HepG2 (cell line): ENCODE measurements around the gene NARF. TPM values are rescaled to one million over a fixed set of nuclear protein-coding genes. Genes with fewer than 3 reads are reported as not detected.

Experiments used
- AGO2 ChIP-seq: fragments of 200-400 bp; formaldehyde crosslinking; optimal IDR thresholded peaks from 2 replicates; pipeline ENCODE3; 2017; ENCODE audit warnings: mild to moderate bottlenecking, low read depth, low read length, moderate library complexity
- BORCS8-MEF2B ChIP-seq: sonication (generic); formaldehyde crosslinking; IDR thresholded peaks from 2 replicates; pipeline ENCODE4 v1.8.0; 2022; ENCODE audit warnings: mild to moderate bottlenecking, missing genetic modification reagents
- CENPT ChIP-seq: sonication (generic); formaldehyde crosslinking; IDR thresholded peaks from 2 replicates; pipeline ENCODE4 v1.8.0; 2022; ENCODE audit warnings: low read depth, mild to moderate bottlenecking, moderate library complexity, missing genetic modification reagents
- REPIN1 ChIP-seq: sonication (generic); formaldehyde crosslinking; IDR thresholded peaks from 2 replicates; pipeline ENCODE4 v1.8.0; 2022; ENCODE audit warnings: missing genetic modification reagents, low read depth, mild to moderate bottlenecking, borderline replicate concordance
- SRSF1 ChIP-seq: fragments of 200-400 bp; formaldehyde crosslinking; optimal IDR thresholded peaks from 2 replicates; pipeline ENCODE3; 2017; ENCODE audit warnings: mild to moderate bottlenecking, low read depth, low read length, moderate library complexity
- ZNF225 ChIP-seq: sonication (generic); formaldehyde crosslinking; IDR thresholded peaks from 2 replicates; pipeline ENCODE4 v1.4.0; 2020; ENCODE audit warnings: mild to moderate bottlenecking, missing genetic modification reagents
- ZNF274 ChIP-seq: sonication (generic); formaldehyde crosslinking; IDR thresholded peaks from 2 replicates; pipeline ENCODE4 v1.5.1; 2020; ENCODE audit warnings: mild to moderate bottlenecking, missing genetic modification reagents
- ZNF446 ChIP-seq: sonication (generic); formaldehyde crosslinking; IDR thresholded peaks from 2 replicates; pipeline ENCODE4 v1.5.0; 2020; ENCODE audit warnings: mild to moderate bottlenecking, missing genetic modification reagents
- ZNF547 ChIP-seq: sonication (generic); formaldehyde crosslinking; IDR thresholded peaks from 2 replicates; pipeline ENCODE4 v1.5.1; 2020; ENCODE audit warnings: mild to moderate bottlenecking, missing genetic modification reagents
- ZNF598 ChIP-seq: sonication (generic); formaldehyde crosslinking; IDR thresholded peaks from 2 replicates; pipeline ENCODE4 v1.5.1; 2020; ENCODE audit warnings: mild to moderate bottlenecking, missing genetic modification reagents, borderline replicate concordance
- ZNF746 ChIP-seq: sonication (generic); formaldehyde crosslinking; IDR thresholded peaks from 2 replicates; pipeline ENCODE4 v1.8.0; 2022; ENCODE audit warnings: mild to moderate bottlenecking, missing genetic modification reagents
- ZNF747 ChIP-seq: sonication (generic); formaldehyde crosslinking; IDR thresholded peaks from 2 replicates; pipeline ENCODE4 v1.8.1; 2023; ENCODE audit warnings: missing genetic modification reagents, mild to moderate bottlenecking, borderline replicate concordance
- ZNF883 ChIP-seq: sonication (generic); formaldehyde crosslinking; IDR thresholded peaks from 2 replicates; pipeline ENCODE4 v1.5.1; 2020; ENCODE audit warnings: mild to moderate bottlenecking, missing genetic modification reagents; ENCODE audit errors: not compliant biosample characterization
- polyA plus RNA-seq, 8 experiments: library from polyadenylated mRNA; depleted of rRNA in 3 of 8; stranded (reverse) in 7 of 8; unstranded in 1 of 8; fragments of >200 nt; fragmentation: Illumina TruSeq in 4 of 8; extraction: Trizol in 4 of 8; gene quantifications; 2 replicates each; pipeline versions ENCODE4 v1.2.1 to v1.2.3, GENCODE V29; 2011 to 2016; ENCODE audit warnings: low read depth in 4 of 8, missing spikeins in 1 of 8, mixed read lengths in 1 of 8; ENCODE audit not compliant: insufficient read depth in 1 of 8
- total RNA-seq, 5 experiments: library from RNA; depleted of rRNA; stranded (reverse); fragments of >200 nt; fragmentation: Illumina TruSeq; extraction: Trizol; gene quantifications; 2 replicates each; pipeline ENCODE4 v1.2.3, GENCODE V29; 2016; ENCODE audit warnings: low read depth in 1 of 5
- TF ChIP-seq, protein P1 (sequence below): sonication (generic); formaldehyde crosslinking; IDR thresholded peaks from 2 replicates; pipeline ENCODE4 v1.5.0; 2020; ENCODE audit warnings: mild to moderate bottlenecking, missing genetic modification reagents, moderate library complexity
- TF ChIP-seq, protein P2 (sequence below): sonication (generic); formaldehyde crosslinking; IDR thresholded peaks from 2 replicates; pipeline ENCODE4 v1.8.0; 2022; ENCODE audit warnings: missing genetic modification reagents, mild to moderate bottlenecking, moderate library complexity, borderline replicate concordance
- TF ChIP-seq, protein P3 (sequence below): IDR thresholded peaks from 2 replicates; pipeline ENCODE4 v1.6.1; 2016; ENCODE audit warnings: mild to moderate bottlenecking, missing biosample characterization, missing genetic modification reagents
- TF ChIP-seq, protein P4 (sequence below): sonication (generic); formaldehyde crosslinking; IDR thresholded peaks from 2 replicates; pipeline ENCODE4 v1.4.0; 2020; ENCODE audit warnings: missing genetic modification reagents, mild to moderate bottlenecking, borderline replicate concordance
- TF ChIP-seq, protein P5 (sequence below): sonication (generic); formaldehyde crosslinking; IDR thresholded peaks from 2 replicates; pipeline ENCODE4 v1.9.0; 2022; ENCODE audit warnings: low read depth, missing genetic modification reagents

The NARF gene
- total and polyA plus RNA-seq, 2 of the 13 experiments (the other 11 are each of a cell fraction or from before 2014, with no cell fraction given), result 61.1 to 144 TPM

- TF ChIP-seq ZNF446 (CRISPR knock-in tag) (no peak), ZNF274 (CRISPR knock-in tag) (0 out of 2 replicates have a peak, but pooled peaks have one; percentile 60), SRSF1 (peak; percentile 47), ZNF225 (CRISPR knock-in tag) (0 out of 2 replicates have a peak, but pooled peaks have one; percentile 32), ZNF598 (CRISPR knock-in tag) (peak; percentile 51; the same call in 1 of the 2 replicates), ZNF747 (no peak), AGO2 (peak; percentile 70), ZNF883 (CRISPR knock-in tag) (peak; percentile 77), BORCS8-MEF2B (CRISPR knock-in tag) (peak; percentile 38; the same call in 1 of the 2 replicates), REPIN1 (CRISPR knock-in tag) (peak; percentile 41; the same call in 1 of the 2 replicates), ZNF746 (CRISPR knock-in tag) (no peak), CENPT (CRISPR knock-in tag) (no peak), ZNF547 (CRISPR knock-in tag) (peak; percentile 38; the same call in 1 of the 2 replicates)
- TF ChIP-seq, protein P1, sequence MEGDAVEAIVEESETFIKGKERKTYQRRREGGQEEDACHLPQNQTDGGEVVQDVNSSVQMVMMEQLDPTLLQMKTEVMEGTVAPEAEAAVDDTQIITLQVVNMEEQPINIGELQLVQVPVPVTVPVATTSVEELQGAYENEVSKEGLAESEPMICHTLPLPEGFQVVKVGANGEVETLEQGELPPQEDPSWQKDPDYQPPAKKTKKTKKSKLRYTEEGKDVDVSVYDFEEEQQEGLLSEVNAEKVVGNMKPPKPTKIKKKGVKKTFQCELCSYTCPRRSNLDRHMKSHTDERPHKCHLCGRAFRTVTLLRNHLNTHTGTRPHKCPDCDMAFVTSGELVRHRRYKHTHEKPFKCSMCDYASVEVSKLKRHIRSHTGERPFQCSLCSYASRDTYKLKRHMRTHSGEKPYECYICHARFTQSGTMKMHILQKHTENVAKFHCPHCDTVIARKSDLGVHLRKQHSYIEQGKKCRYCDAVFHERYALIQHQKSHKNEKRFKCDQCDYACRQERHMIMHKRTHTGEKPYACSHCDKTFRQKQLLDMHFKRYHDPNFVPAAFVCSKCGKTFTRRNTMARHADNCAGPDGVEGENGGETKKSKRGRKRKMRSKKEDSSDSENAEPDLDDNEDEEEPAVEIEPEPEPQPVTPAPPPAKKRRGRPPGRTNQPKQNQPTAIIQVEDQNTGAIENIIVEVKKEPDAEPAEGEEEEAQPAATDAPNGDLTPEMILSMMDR, result peak; percentile 69
- TF ChIP-seq, protein P2, sequence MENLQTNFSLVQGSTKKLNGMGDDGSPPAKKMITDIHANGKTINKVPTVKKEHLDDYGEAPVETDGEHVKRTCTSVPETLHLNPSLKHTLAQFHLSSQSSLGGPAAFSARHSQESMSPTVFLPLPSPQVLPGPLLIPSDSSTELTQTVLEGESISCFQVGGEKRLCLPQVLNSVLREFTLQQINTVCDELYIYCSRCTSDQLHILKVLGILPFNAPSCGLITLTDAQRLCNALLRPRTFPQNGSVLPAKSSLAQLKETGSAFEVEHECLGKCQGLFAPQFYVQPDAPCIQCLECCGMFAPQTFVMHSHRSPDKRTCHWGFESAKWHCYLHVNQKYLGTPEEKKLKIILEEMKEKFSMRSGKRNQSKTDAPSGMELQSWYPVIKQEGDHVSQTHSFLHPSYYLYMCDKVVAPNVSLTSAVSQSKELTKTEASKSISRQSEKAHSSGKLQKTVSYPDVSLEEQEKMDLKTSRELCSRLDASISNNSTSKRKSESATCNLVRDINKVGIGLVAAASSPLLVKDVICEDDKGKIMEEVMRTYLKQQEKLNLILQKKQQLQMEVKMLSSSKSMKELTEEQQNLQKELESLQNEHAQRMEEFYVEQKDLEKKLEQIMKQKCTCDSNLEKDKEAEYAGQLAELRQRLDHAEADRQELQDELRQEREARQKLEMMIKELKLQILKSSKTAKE (CRISPR knock-in tag), result peak; percentile 26; the same call in 1 of the 2 replicates
- TF ChIP-seq, protein P3, sequence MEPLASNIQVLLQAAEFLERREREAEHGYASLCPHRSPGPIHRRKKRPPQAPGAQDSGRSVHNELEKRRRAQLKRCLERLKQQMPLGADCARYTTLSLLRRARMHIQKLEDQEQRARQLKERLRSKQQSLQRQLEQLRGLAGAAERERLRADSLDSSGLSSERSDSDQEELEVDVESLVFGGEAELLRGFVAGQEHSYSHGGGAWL (CRISPR knock-in tag), result 0 out of 2 replicates have a peak, but pooled peaks have one; percentile 57
- TF ChIP-seq, protein P4, sequence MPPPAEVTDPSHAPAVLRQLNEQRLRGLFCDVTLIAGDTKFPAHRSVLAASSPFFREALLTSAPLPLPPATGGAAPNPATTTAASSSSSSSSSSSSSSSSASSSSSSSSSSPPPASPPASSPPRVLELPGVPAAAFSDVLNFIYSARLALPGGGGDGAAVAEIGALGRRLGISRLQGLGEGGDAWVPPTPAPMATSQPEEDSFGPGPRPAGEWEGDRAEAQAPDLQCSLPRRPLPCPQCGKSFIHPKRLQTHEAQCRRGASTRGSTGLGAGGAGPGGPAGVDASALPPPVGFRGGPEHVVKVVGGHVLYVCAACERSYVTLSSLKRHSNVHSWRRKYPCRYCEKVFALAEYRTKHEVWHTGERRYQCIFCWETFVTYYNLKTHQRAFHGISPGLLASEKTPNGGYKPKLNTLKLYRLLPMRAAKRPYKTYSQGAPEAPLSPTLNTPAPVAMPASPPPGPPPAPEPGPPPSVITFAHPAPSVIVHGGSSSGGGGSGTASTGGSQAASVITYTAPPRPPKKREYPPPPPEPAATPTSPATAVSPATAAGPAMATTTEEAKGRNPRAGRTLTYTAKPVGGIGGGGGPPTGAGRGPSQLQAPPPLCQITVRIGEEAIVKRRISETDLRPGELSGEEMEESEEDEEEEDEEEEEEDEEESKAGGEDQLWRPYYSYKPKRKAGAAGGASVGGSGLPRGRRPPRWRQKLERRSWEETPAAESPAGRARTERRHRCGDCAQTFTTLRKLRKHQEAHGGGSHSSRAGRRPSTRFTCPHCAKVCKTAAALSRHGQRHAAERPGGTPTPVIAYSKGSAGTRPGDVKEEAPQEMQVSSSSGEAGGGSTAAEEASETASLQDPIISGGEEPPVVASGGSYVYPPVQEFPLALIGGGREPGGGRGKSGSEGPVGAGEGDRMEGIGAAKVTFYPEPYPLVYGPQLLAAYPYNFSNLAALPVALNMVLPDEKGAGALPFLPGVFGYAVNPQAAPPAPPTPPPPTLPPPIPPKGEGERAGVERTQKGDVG (CRISPR knock-in tag), result 0 out of 2 replicates have a peak, but pooled peaks have one; percentile 40
- TF ChIP-seq, protein P5, sequence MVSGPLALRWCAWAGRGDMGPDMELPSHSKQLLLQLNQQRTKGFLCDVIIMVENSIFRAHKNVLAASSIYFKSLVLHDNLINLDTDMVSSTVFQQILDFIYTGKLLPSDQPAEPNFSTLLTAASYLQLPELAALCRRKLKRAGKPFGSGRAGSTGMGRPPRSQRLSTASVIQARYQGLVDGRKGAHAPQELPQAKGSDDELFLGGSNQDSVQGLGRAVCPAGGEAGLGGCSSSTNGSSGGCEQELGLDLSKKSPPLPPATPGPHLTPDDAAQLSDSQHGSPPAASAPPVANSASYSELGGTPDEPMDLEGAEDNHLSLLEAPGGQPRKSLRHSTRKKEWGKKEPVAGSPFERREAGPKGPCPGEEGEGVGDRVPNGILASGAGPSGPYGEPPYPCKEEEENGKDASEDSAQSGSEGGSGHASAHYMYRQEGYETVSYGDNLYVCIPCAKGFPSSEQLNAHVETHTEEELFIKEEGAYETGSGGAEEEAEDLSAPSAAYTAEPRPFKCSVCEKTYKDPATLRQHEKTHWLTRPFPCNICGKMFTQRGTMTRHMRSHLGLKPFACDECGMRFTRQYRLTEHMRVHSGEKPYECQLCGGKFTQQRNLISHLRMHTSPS (CRISPR knock-in tag), result no peak
These were observed 34.3 kb upstream of the NARF start (continued) for GRCh38 chr17:82424001-82424862.
